Cardiac fibroblast (primary cell): Measurements from ENCODE around the gene LRPPRC.
A peak's percentile ranks its signal among the peaks of the same experiment; 100 is the strongest.

Source experiments
- DNase-seq, 2 donors: peaks; one replicate each; pipeline versions ENCODE4 v3.0.0 to v3.0.0-alpha.2; 2010; ENCODE audit warnings: low read depth in 2 of 2
- H3K4me3 ChIP-seq, 2 donors: replicated peaks in 1 of 2; 1 replicate in 1 of 2; 2 replicates in 1 of 2; pipeline ENCODE4 v1.5.1; 2011; ENCODE audit warnings: low read depth in 2 of 2, low read length in 2 of 2, mild to moderate bottlenecking in 2 of 2, moderate library complexity in 1 of 2
- TF ChIP-seq, protein P1 (sequence below): IDR thresholded peaks from one replicate; pipeline ENCODE4 v1.5.1; 2011; ENCODE audit warnings: low read depth, mild to moderate bottlenecking, low read length, inconsistent platforms

Gene LRPPRC

DNA sequence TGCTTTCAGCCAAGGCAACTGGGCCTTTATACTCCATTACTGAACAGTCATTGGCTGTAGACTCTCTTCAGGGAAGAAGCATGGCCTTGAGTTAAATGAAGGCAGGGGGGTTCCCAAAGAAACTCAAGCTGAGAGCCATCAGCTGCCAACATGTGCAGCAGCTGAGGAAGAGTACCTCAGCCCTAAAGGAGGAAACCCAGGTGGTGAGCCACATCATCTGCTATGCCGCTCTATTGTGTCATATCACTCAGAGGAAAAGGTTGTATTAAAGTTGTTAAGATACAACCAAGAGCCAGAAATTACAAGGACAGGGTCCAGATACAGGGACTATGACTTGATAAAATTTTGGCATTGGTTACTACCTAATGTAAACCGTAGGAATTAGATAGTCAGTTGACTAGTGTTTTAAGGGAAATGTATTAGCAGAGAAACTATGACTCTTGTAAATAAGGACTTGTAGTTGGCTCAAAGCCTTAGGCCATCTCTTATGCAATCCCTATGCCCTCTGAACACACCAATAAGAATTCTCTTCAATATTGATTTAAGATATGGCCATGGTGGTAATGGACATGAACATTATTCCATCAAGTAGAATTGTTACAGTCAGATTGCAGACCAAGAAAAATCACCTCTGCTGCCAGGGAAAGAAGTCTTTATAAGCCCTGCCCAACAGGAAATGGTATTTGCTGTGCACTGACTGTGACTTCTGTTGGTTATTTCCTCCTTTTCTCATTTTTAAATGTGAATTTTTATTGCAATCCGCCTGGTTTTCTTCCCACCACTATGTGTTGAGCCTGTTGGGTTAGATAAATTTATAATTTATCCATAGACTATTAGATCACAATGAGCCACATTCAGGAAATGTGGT is 9.2 kb upstream of the LRPPRC start:
- TF ChIP-seq, protein P1, sequence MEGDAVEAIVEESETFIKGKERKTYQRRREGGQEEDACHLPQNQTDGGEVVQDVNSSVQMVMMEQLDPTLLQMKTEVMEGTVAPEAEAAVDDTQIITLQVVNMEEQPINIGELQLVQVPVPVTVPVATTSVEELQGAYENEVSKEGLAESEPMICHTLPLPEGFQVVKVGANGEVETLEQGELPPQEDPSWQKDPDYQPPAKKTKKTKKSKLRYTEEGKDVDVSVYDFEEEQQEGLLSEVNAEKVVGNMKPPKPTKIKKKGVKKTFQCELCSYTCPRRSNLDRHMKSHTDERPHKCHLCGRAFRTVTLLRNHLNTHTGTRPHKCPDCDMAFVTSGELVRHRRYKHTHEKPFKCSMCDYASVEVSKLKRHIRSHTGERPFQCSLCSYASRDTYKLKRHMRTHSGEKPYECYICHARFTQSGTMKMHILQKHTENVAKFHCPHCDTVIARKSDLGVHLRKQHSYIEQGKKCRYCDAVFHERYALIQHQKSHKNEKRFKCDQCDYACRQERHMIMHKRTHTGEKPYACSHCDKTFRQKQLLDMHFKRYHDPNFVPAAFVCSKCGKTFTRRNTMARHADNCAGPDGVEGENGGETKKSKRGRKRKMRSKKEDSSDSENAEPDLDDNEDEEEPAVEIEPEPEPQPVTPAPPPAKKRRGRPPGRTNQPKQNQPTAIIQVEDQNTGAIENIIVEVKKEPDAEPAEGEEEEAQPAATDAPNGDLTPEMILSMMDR, result no peak
- no peak overlapping the region for H3K4me3 ChIP-seq

DNA sequence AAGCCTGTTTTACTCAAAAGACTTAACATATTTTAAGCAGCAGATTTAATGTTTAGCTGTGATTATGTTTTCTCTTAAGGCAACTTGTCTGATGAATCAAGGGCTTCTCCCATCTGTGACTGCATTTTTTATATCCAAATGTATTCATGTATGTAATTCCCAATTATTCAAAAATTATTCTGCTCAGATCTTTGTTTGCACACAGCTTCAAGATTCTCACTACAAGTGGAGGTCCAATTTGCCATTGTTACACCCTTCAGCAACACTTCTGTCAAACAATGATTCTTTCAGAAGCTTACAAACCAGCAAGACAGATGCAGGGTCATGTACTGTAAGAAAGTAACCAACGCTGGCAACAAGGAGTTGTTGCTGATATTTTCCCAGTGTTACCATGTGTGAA is 5.9 kb upstream of the LRPPRC start:
- TF ChIP-seq, protein P1, result no peak
- no peak overlapping the region for H3K4me3 ChIP-seq
- DNase-seq, result no peak

More for the DNA sequence above, 9.2 kb upstream of the LRPPRC start:
- peak; percentile 9 to 22 for DNase-seq

DNA sequence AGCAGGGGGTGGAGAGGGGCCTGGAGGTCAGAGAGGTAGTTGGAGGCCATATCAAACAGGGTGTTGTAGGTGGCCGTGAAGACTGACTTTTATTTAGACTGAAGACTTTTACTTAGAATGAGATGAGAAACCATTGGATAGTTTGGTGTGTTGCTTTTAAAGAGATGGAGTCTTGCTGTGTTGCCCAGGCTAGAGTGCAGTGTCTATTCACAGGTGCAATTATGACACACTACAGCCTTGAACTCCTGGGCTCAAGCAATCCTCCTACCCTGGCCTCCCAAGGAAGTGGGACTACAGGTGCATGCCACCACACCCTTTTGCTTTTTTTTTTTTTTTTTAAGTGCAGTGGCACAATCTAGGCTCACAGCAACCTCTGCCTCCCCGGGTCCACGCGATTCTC is 2.5 kb upstream of the LRPPRC start:
- TF ChIP-seq, protein P1, result no peak
- no peak for DNase-seq
- no peak overlapping the region for H3K4me3 ChIP-seq

DNA sequence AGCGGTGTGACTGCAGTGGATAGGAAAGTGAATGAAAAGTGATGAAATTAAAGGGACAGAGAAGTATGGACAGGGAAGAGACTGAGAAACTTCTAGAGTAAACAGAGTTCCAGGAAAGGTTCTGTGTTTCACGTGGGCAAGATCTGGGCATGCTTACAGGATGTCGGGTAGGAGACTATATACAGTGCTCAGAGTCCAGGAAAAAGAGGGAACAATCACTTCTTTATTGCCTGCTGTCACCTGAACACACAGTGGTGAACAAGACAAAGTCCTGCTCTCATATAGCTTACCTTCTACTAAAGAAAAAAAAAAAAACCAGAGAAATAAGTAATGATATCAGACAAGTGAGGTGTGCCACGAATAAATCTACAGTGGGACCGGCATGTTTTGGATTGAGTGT is 2.4 kb downstream of the LRPPRC start:
- TF ChIP-seq, protein P1, result no peak
- no peak overlapping the region for H3K4me3 ChIP-seq
- no peak for DNase-seq

DNA sequence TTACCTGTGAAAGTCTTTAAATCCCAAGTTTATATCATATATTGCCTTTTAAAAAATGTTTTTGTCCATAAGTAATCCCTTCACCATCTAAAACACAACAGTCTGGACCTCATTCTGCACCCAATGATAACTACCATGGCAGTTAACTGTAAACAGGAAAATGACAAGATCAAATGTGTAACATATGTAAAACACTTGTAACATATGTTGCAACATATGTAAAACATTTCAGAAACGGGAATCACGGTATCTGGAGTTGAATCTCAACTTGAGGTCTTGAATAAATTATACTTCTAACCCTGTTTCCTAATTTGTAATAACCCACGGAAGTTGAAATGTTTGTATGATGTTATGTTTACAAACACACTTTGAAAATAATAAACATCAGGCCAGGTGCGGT is 6.2 kb downstream of the LRPPRC start:
- TF ChIP-seq, protein P1, result no peak
- H3K4me3 ChIP-seq, result no peak overlapping the region
- no peak for DNase-seq

DNA sequence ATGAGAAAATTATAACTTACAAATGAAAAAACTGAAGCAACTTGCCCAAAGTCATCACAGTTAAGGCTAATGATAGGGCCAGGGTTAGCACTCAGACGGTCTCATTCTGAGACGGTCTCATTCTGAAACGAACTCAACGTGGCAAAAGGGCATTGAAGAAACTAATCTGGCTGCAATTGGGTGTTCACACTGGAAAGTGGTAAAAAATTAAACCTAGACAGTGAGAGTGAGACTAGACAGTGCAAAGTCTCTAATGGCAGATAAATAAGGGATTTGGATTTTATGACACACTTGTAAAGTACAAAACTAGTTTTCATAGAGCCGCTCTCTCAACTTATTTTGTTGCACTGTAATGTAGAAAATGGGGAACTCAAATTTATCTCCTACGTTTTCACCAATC is 9.2 kb downstream of the LRPPRC start:
- H3K4me3 ChIP-seq, result no peak overlapping the region
- TF ChIP-seq, protein P1, result no peak
- no peak for DNase-seq

DNA sequence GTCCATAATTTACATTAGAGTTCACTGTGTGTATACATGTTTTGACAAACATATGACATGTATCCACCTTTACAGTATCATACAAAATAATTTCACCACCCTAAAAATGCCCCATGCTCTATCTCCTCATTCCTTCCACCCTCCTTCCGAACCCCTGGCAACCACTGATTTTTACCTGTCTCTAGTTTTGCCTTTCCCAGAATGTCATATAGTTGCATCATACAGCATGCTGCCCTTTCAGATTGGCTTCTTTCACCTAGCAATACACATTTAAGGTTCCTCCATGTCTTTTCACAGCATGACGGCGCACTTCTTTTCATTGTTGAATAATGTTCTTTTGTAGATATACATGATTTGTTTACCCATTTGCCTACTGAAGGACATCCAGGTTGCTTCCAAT is 10.4 kb downstream of the LRPPRC start:
- DNase-seq, result no peak
- TF ChIP-seq, protein P1, result no peak
- no peak overlapping the region for H3K4me3 ChIP-seq
